ENCODE measurements around the gene ZNF232.
"Not testable (repeated sequence)": the region's sequence is repeated elsewhere in the genome, so short reads cannot be mapped to it uniquely, and the experiment has no call there.

Gene ZNF232

GRCh38 chr17:5080591-5080990 is 31.1 kb downstream of the ZNF232 start:
- ATAC-seq: no peak

GRCh38 chr17:5078106-5079028 is 33.3 kb downstream of the ZNF232 start, which contains the start of gene ZFP3:
Gene ZFP3 (plus strand): TSS chr17:5078467. CDS start chr17:5091505, 13,038 bp downstream.
- H3K9me3 Mint-ChIP-seq: no peaks in the 10 kb centered on the region
- DNase-seq (ENCODE audit: low spot score in 2 of 2): peak; percentile 61 to 89
- no peaks in the 10 kb centered on the region for H3K36me3 Mint-ChIP-seq
- H3K4me3 Mint-ChIP-seq: peak within 1 kb of the TSS; percentile 76
- peaks cover 28% of the 10 kb centered on the region for H3K4me1 Mint-ChIP-seq
- ATAC-seq: peak; percentile 90
- H3K27ac Mint-ChIP-seq: peak within 1 kb of the TSS; percentile 70

More at GRCh38 chr17:5080591-5080990, 31.1 kb downstream of the ZNF232 start:
- Mint-ChIP-seq H3K4me3 (no peak overlapping the region), H3K27ac (peak overlapping the region; percentile 3), H3K36me3 (no peaks in the 10 kb centered on the region), H3K4me1 (peaks cover 28% of the 10 kb centered on the region), H3K9me3 (peaks cover 6% of the 10 kb centered on the region)
- no peak for DNase-seq (ENCODE audit: low spot score in 2 of 2)

- Mint-ChIP-seq H3K4me3 (peak overlapping the region; percentile 76), H3K9me3 (no peaks in the 10 kb centered on the region), H3K4me1 (peaks cover 28% of the 10 kb centered on the region), H3K27ac (peak overlapping the region; percentile 70), H3K36me3 (no peaks in the 10 kb centered on the region)
- DNase-seq (ENCODE audit: low spot score in 2 of 2) (no peak), ATAC-seq (no peak)
Measured at GRCh38 chr17:5077781-5078105, 33.9 kb downstream of the ZNF232 start.

GRCh38 chr17:5077275-5077674 is 34.4 kb downstream of the ZNF232 start:
- not testable (repeated sequence) for H3K9me3 Mint-ChIP-seq

GRCh38 chr17:5075472-5075871 is 36.2 kb downstream of the ZNF232 start:
- not testable (repeated sequence) for H3K4me3 Mint-ChIP-seq; H3K9me3 Mint-ChIP-seq; H3K27ac Mint-ChIP-seq; H3K36me3 Mint-ChIP-seq; DNase-seq (ENCODE audit: low spot score in 2 of 2); ATAC-seq
- H3K4me1 Mint-ChIP-seq: peaks cover 21% of the 10 kb centered on the region

More at GRCh38 chr17:5077275-5077674, 34.4 kb downstream of the ZNF232 start:
- peaks cover 28% of the 10 kb centered on the region for H3K4me1 Mint-ChIP-seq
- not testable (repeated sequence) for DNase-seq (ENCODE audit: low spot score in 2 of 2); ATAC-seq; H3K36me3 Mint-ChIP-seq
- peak overlapping the region; percentile 70 for H3K27ac Mint-ChIP-seq
- peak overlapping the region; percentile 76 for H3K4me3 Mint-ChIP-seq

GRCh38 chr17:5069724-5070123 is 42.0 kb downstream of the ZNF232 start:
- Mint-ChIP-seq H3K4me1 (no peaks in the 10 kb centered on the region), H3K9me3 (no peaks in the 10 kb centered on the region), H3K36me3 (no peaks in the 10 kb centered on the region), H3K4me3 (no peak overlapping the region), H3K27ac (no peak overlapping the region)
- DNase-seq (ENCODE audit: low spot score in 2 of 2) (no peak), ATAC-seq (no peak)

GRCh38 chr17:5068236-5068635 is 43.4 kb downstream of the ZNF232 start:
- Mint-ChIP-seq H3K4me3 (no peak overlapping the region), H3K9me3 (no peaks in the 10 kb centered on the region), H3K27ac (no peak overlapping the region), H3K4me1 (no peaks in the 10 kb centered on the region), H3K36me3 (no peaks in the 10 kb centered on the region)
- no peak for ATAC-seq
- no peak for DNase-seq (ENCODE audit: low spot score in 2 of 2)

- Mint-ChIP-seq H3K4me1 (no peaks in the 10 kb centered on the region), H3K36me3 (no peaks in the 10 kb centered on the region), H3K9me3 (no peaks in the 10 kb centered on the region), H3K4me3 (no peak overlapping the region), H3K27ac (no peak overlapping the region)
- no peak for ATAC-seq
- no peak for DNase-seq (ENCODE audit: low spot score in 2 of 2)
Measured at GRCh38 chr17:5065227-5065744, 46.4 kb downstream of the ZNF232 start.

Data from stimulated activated effector memory CD8-positive, alpha-beta T cell treated with anti-CD3 and anti-CD28 coated beads, Interleukin-12 subunit alpha, Interleukin-12 subunit beta, amount 100 ng/mL, for 72 hours (primary cell).